ENCODE data around the gene MTURN.
A peak's percentile ranks its signal among the peaks of the same experiment; 100 is the strongest.

Gene MTURN

DNA sequence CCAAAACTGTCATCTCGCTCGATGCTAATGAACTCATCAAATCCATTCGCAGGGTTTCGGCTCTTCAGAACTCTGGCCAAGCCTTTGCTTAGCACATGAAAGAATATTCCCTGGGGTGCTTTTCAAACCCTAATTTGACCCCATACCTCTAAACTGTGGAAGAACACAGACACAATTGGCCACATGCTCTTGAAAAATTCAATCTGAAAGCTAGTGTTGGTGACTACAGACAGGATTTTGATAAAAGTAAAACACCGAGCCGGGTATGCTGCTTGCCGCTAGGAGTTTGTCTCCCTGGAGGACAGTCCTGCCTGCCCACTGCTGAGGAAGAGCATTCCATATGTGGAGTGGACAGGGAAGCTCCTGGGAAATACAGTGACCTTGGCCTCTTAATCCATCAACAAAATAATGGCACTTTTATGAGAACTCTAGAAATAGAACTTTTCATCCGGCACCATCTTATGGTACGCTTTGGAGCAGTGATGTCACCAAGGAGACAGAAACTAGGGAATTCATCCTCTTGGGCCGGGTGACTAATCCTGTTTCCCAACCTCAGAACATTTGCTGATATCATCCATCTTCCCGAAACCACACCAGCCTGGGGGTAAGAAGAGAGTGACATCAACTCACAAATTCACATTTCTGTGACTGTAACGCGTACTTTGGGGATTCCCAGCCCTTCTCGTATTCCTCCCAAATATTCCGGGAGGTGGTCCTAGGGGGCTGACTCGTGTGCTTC lies 34.2 kb downstream of the MTURN start:
- H3K9me3 ChIP-seq (replicated peaks in 1 of 11) = no peaks in the 10 kb centered on the region
- no peaks in the 10 kb centered on the region for H3K27me3 ChIP-seq
- H3K27ac ChIP-seq = peak overlapping the region in 2 of 11 experiments; percentile 9 to 38; a peak in 2 of 22 replicates
- no peak for TF ChIP-seq Cebpa-rat (IDR thresholded peaks at IDR 0.05)
- peaks cover 31 to 100% (median 39%) of the 10 kb centered on the region in 10 experiments for H3K4me1 ChIP-seq
- H3K9ac ChIP-seq = no peak overlapping the region
- H3K4me3 ChIP-seq = no peak overlapping the region
- no peaks in the 10 kb centered on the region for H3K36me3 ChIP-seq
- no peaks in the 10 kb centered on the region for H4K20me1 ChIP-seq
- peak overlapping the region in 3 of 11 experiments; percentile 43 to 88 (median 80); a peak in 6 of 22 replicates for H3K4me2 ChIP-seq

- no peak overlapping the region for H3K9ac ChIP-seq
- peaks cover 26 to 100% (median 35%) of the 10 kb centered on the region in 10 experiments for H3K4me1 ChIP-seq
Measured at GRCh38 chr7:30169579-30169978, 34.8 kb downstream of the MTURN start.

GRCh38 chr7:30170476-30171205 lies 35.9 kb downstream of the MTURN start:
- Histone ChIP-seq H3K9me3 (replicated peaks in 1 of 11) (no peaks in the 10 kb centered on the region), H3K9ac (no peak overlapping the region), H3K27me3 (no peaks in the 10 kb centered on the region), H3K27ac (no peak overlapping the region), H3K4me1 (peaks cover 25 to 100% (median 36%) of the 10 kb centered on the region in 10 experiments), H4K20me1 (no peaks in the 10 kb centered on the region), H3K4me2 (peak overlapping the region in 3 of 11 experiments; percentile 29 to 88 (median 80); a peak in 4 of 22 replicates), H3K36me3 (no peaks in the 10 kb centered on the region), H3K4me3 (no peak overlapping the region)
- TF ChIP-seq Cebpa-rat (IDR thresholded peaks at IDR 0.05) = no peak

More at GRCh38 chr7:30169579-30169978, 34.8 kb downstream of the MTURN start:
- no peaks in the 10 kb centered on the region for H3K36me3 ChIP-seq
- peak overlapping the region in 1 of 11 experiments; percentile 38; a peak in 1 of 22 replicates for H3K27ac ChIP-seq
- no peaks in the 10 kb centered on the region for H3K9me3 ChIP-seq (replicated peaks in 1 of 11)
- no peaks in the 10 kb centered on the region for H3K27me3 ChIP-seq
- peak overlapping the region in 3 of 11 experiments; percentile 43 to 88 (median 80); a peak in 6 of 22 replicates for H3K4me2 ChIP-seq
- H3K4me3 ChIP-seq = no peak overlapping the region
- no peak for TF ChIP-seq Cebpa-rat (IDR thresholded peaks at IDR 0.05)
- no peaks in the 10 kb centered on the region for H4K20me1 ChIP-seq

DNA sequence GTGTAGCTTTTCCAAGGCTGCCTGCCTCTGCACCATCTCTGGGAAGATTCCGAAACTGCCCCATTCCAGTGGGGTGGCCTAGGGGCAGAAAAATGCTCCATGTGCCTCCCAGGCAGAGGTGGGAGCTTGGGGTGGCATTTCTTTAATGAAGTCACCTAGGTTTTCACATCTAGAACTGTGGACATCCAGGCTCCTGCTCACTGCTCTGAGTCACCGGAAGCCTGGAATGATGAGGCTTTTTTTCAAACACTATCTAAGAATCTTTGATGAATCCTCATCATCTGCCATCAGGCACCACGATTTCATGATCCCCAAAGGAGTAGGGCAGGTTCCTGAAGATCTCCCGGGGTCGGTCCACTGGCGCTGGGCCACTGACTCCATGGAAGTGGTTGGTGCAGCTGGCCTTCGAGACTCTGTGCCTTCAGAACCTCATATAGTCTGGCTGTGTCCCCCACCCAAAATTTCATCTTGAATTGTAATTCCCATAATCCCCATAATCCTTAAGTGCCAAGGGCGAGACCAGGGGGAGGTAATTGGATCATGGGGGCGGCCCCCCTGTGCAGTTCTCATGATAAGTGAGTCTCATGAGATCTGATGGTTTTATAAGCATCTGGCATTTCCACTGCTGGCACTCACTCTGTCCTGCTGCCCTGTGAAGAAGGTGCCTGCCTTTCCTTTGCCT lies 37.1 kb downstream of the MTURN start:
- Histone ChIP-seq H4K20me1 (no peaks in the 10 kb centered on the region), H3K27ac (peak overlapping the region in 2 of 11 experiments; percentile 37 to 40; a peak in 1 of 22 replicates), H3K4me1 (peaks cover 37 to 100% (median 42%) of the 10 kb centered on the region in 10 experiments), H3K9ac (no peak overlapping the region), H3K27me3 (no peaks in the 10 kb centered on the region), H3K9me3 (replicated peaks in 1 of 11) (no peaks in the 10 kb centered on the region), H3K4me2 (peak overlapping the region in 4 of 11 experiments; percentile 2 to 88 (median 66); a peak in 6 of 22 replicates), H3K4me3 (no peak overlapping the region), H3K36me3 (no peaks in the 10 kb centered on the region)
- TF ChIP-seq Cebpa-rat (IDR thresholded peaks at IDR 0.05) = no peak

DNA sequence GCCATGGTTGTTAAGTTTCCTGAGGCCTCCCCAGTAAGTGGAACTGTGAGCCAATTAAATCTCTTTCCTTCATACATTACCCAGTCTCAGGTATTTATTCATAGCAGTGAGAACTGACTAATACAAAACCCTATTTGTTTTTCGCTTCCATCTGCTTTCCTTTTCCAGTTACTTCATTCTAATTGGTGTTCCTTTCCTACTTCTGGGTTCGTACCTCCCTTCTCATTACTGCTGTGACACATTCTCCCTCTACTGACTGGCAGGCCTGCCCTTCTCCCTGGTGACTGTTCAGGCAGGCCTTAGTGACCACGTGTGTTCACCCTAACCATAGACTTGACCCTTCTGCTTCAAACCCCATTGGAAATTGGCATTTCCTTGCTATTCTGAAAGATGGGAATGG lies 37.7 kb downstream of the MTURN start:
- Histone ChIP-seq H3K4me2 (peak overlapping the region in 8 of 11 experiments; percentile 2 to 88 (median 68); a peak in 12 of 22 replicates), H3K9ac (no peak overlapping the region), H3K27me3 (no peaks in the 10 kb centered on the region), H3K27ac (peak overlapping the region in 4 of 11 experiments; percentile 1 to 40 (median 34); a peak in 3 of 22 replicates), H3K36me3 (no peaks in the 10 kb centered on the region), H3K4me1 (peaks cover 42 to 100% (median 47%) of the 10 kb centered on the region in 10 experiments), H4K20me1 (no peaks in the 10 kb centered on the region), H3K4me3 (no peak overlapping the region), H3K9me3 (replicated peaks in 1 of 11) (no peaks in the 10 kb centered on the region)
- TF ChIP-seq Cebpa-rat (IDR thresholded peaks at IDR 0.05) = no peak

GRCh38 chr7:30173058-30173897 lies 38.5 kb downstream of the MTURN start:
- Histone ChIP-seq H3K27ac (peak overlapping the region in 6 of 11 experiments; percentile 13 to 48 (median 34); a peak in 9 of 22 replicates), H3K4me1 (peaks cover 44 to 100% (median 50%) of the 10 kb centered on the region in 10 experiments), H3K4me3 (no peak overlapping the region), H3K36me3 (no peaks in the 10 kb centered on the region), H3K27me3 (no peaks in the 10 kb centered on the region), H4K20me1 (no peaks in the 10 kb centered on the region), H3K9me3 (replicated peaks in 1 of 11) (no peaks in the 10 kb centered on the region), H3K4me2 (peak overlapping the region; percentile 45 to 88 (median 68)), H3K9ac (0 out of 22 replicates have a peak overlapping the region, but pooled peaks of 1 of the 11 experiments have one; percentile 1)
- no peak for TF ChIP-seq Cebpa-rat (IDR thresholded peaks at IDR 0.05)

- no peak overlapping the region; a peak in 1 of 22 replicates for H3K9ac ChIP-seq
- H3K4me3 ChIP-seq = no peak overlapping the region
- H3K36me3 ChIP-seq = no peaks in the 10 kb centered on the region
- H3K27ac ChIP-seq = peak overlapping the region in 5 of 11 experiments; percentile 8 to 83 (median 50); a peak in 4 of 22 replicates
- H3K9me3 ChIP-seq (replicated peaks in 1 of 11) = no peaks in the 10 kb centered on the region
- TF ChIP-seq Cebpa-rat (IDR thresholded peaks at IDR 0.05) = no peak
- peak overlapping the region; percentile 63 to 88 (median 74) for H3K4me2 ChIP-seq
- no peaks in the 10 kb centered on the region for H4K20me1 ChIP-seq
- peaks cover 47 to 100% (median 60%) of the 10 kb centered on the region in 10 experiments for H3K4me1 ChIP-seq
- H3K27me3 ChIP-seq = no peaks in the 10 kb centered on the region
Measured at GRCh38 chr7:30175180-30175579, 40.4 kb downstream of the MTURN start.

DNA sequence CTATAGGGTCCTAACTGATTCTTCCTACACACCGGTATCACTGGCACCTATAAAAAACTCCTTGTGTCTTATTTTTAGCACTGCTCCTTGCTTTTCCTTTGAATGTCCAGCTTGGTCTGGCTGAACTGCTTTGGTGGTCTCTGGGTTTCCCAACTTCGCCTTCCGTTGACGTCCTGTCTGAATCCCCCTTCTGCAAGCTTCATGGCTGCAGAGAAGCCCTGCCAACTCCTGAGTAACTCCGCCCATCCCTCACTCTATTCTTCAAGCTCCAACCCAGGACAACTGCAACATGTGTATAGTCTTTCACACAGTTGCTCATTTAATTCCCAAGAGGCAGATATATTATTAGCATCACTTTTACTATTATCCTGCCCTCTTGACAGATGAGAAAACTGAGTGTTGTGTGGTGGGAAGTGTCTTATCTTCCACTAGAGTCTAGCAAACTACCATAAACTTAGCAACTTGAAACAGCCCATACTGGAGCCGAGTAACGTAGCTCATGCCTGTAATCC lies 40.9 kb downstream of the MTURN start:
- H3K27me3 ChIP-seq = no peaks in the 10 kb centered on the region
- peaks cover 0 to 2% (median 0%) of the 10 kb centered on the region in 11 experiments; a peak in 2 of 22 replicates for H3K9me3 ChIP-seq (replicated peaks in 1 of 11)
- TF ChIP-seq Cebpa-rat (IDR thresholded peaks at IDR 0.05) = no peak
- H3K4me3 ChIP-seq = no peak overlapping the region
- peak overlapping the region; percentile 63 to 88 (median 74) for H3K4me2 ChIP-seq
- peak overlapping the region in 2 of 11 experiments; percentile 6 to 45; a peak in 2 of 22 replicates for H3K9ac ChIP-seq
- H3K27ac ChIP-seq = peak overlapping the region; percentile 1 to 83 (median 59); a peak in 13 of 22 replicates
- H3K4me1 ChIP-seq = peaks cover 47 to 99% (median 60%) of the 10 kb centered on the region in 10 experiments
- no peaks in the 10 kb centered on the region for H3K36me3 ChIP-seq
- H4K20me1 ChIP-seq = no peaks in the 10 kb centered on the region

Measured in BLaER1 treated with 17β-estradiol and CSF1 and Interleukin-3, amounts not matched to agents 10 nM and 100 nM (cell line).